Activated CD4-positive, CD25-positive, alpha-beta regulatory T cell (primary cell): ENCODE measurements around the gene RBMS3.

Source experiments
- DNase-seq, 4 experiments: peaks; one replicate each; lab custom pipeline; 2025; lab: John Stamatoyannopoulos, UW

The RBMS3 gene

GRCh38 chr3:29889215-29889614 lies 608.3 kb downstream of the RBMS3 start:
- no peak for DNase-seq

GRCh38 chr3:29890801-29891200 lies 609.9 kb downstream of the RBMS3 start:
- no peak for DNase-seq

- no peak for DNase-seq
Measured at GRCh38 chr3:29892976-29893554, 612.2 kb downstream of the RBMS3 start.

- DNase-seq, result no peak
Measured at GRCh38 chr3:29896856-29897255, 616.0 kb downstream of the RBMS3 start.

- DNase-seq, result no peak
Measured at GRCh38 chr3:29898171-29898965, 617.5 kb downstream of the RBMS3 start.

- no peak for DNase-seq
Measured at GRCh38 chr3:29899021-29899420, 618.1 kb downstream of the RBMS3 start.

- DNase-seq, result no peak
Measured at GRCh38 chr3:29901097-29901496, 620.2 kb downstream of the RBMS3 start.

GRCh38 chr3:29903600-29903999 lies 622.7 kb downstream of the RBMS3 start:
- no peak for DNase-seq

- no peak for DNase-seq
Measured at GRCh38 chr3:29906906-29907305, 626.0 kb downstream of the RBMS3 start.

- DNase-seq, result no peak
Measured at GRCh38 chr3:29912600-29913288, 631.9 kb downstream of the RBMS3 start.

GRCh38 chr3:29914861-29915524 lies 634.1 kb downstream of the RBMS3 start:
- no peak for DNase-seq

GRCh38 chr3:29919571-29919970 lies 638.7 kb downstream of the RBMS3 start:
- no peak for DNase-seq

GRCh38 chr3:29922992-29923746 lies 642.3 kb downstream of the RBMS3 start:
- no peak for DNase-seq

GRCh38 chr3:29924783-29925561 lies 644.1 kb downstream of the RBMS3 start:
- no peak for DNase-seq

GRCh38 chr3:29926378-29926777 lies 645.5 kb downstream of the RBMS3 start:
- no peak for DNase-seq

GRCh38 chr3:29932696-29933325 lies 651.9 kb downstream of the RBMS3 start:
- DNase-seq, result no peak

GRCh38 chr3:29933802-29934490 lies 653.1 kb downstream of the RBMS3 start:
- DNase-seq, result no peak

GRCh38 chr3:29934751-29935150 lies 653.9 kb downstream of the RBMS3 start:
- no peak for DNase-seq

- DNase-seq, result no peak
Measured at GRCh38 chr3:29936054-29936453, 655.2 kb downstream of the RBMS3 start.

GRCh38 chr3:29936766-29937165 lies 655.9 kb downstream of the RBMS3 start:
- no peak for DNase-seq
